Left renal cortex interstitium (tissue), 4 donors: ENCODE measurements around the gene TMEM184C. TPM values are rescaled to one million over a fixed set of nuclear protein-coding genes. Genes with fewer than 3 reads are reported as not detected.

Experiments
- DNase-seq, 4 donors: peaks; one replicate each; pipeline ENCODE4 v3.0.0-alpha.2; 2013; ENCODE audit warnings: low read depth in 4 of 4, low spot score in 2 of 4, missing footprints in 1 of 4
- polyA plus RNA-seq, 4 donors: library from polyadenylated mRNA; unstranded; fragments of 120-200 nt; gene quantifications; one replicate each; pipeline ENCODE4 v1.2.1, GENCODE V29; 2013; ENCODE audit not compliant: insufficient read length in 4 of 4

TMEM184C gene
- polyA plus RNA-seq, 4 donors, result 43.6 to 55.7 (median 53.5) TPM

GRCh38 chr4:147597561-147597960 lies 19.6 kb upstream of the TMEM184C start:
- DNase-seq, result no peak

GRCh38 chr4:147599206-147599605 lies 18.0 kb upstream of the TMEM184C start:
- no peak for DNase-seq

- DNase-seq, result no peak
Measured at GRCh38 chr4:147599769-147600168, 17.4 kb upstream of the TMEM184C start.

GRCh38 chr4:147605499-147605898 lies 11.7 kb upstream of the TMEM184C start:
- DNase-seq, result no peak

- DNase-seq, result no peak
Measured at GRCh38 chr4:147607471-147607870, 9.7 kb upstream of the TMEM184C start.

GRCh38 chr4:147610686-147611085 lies 6.5 kb upstream of the TMEM184C start:
- DNase-seq, result no peak

- DNase-seq, result no peak
Measured at GRCh38 chr4:147616849-147617172, 386 bp upstream of the TMEM184C start.

- DNase-seq, result peak in 1 of 4 donors; percentile 21
Measured at GRCh38 chr4:147617841-147618691, 869 bp downstream of the TMEM184C start.

- no peak for DNase-seq
Measured at GRCh38 chr4:147620315-147620714, 3.1 kb downstream of the TMEM184C start.

- no peak for DNase-seq
Measured at GRCh38 chr4:147625733-147626132, 8.5 kb downstream of the TMEM184C start.

- DNase-seq, result no peak
Measured at GRCh38 chr4:147626903-147627302, 9.7 kb downstream of the TMEM184C start.

GRCh38 chr4:147628415-147628814 lies 11.2 kb downstream of the TMEM184C start:
- no peak for DNase-seq

- DNase-seq, result no peak
Measured at GRCh38 chr4:147629783-147630730, 12.9 kb downstream of the TMEM184C start.

- no peak for DNase-seq
Measured at GRCh38 chr4:147633113-147633512, 15.9 kb downstream of the TMEM184C start.

GRCh38 chr4:147633643-147634042 lies 16.4 kb downstream of the TMEM184C start:
- DNase-seq, result no peak

- no peak for DNase-seq
Measured at GRCh38 chr4:147635348-147635747, 18.2 kb downstream of the TMEM184C start.

- no peak for DNase-seq
Measured at GRCh38 chr4:147638365-147638764, 21.2 kb downstream of the TMEM184C start.

- no peak for DNase-seq
Measured at GRCh38 chr4:147638942-147639341, 21.7 kb downstream of the TMEM184C start.

- DNase-seq, result no peak
Measured at GRCh38 chr4:147639388-147639787, 22.2 kb downstream of the TMEM184C start.

- no peak for DNase-seq
Measured at GRCh38 chr4:147640331-147640730, 23.1 kb downstream of the TMEM184C start.

GRCh38 chr4:147643616-147644015 lies 26.4 kb downstream of the TMEM184C start:
- no peak for DNase-seq

- no peak for DNase-seq
Measured at GRCh38 chr4:147644471-147644870, 27.3 kb downstream of the TMEM184C start.
